ENCODE measurements around the gene ETV7. TPM values are rescaled to one million over a fixed set of nuclear protein-coding genes. Genes with fewer than 3 reads are reported as not detected.

The ETV7 gene
- total RNA-seq, 1 experiment from 2014 or later: 0.58 TPM

- BruUV-seq (replicated peaks): no TSS peak
- no peak for DNase-seq (ENCODE audit: low spot score)
- POLR2A ChIA-PET (ENCODE audit: low non-redundant PET): no interaction called here
These were observed 10.7 kb downstream of the ETV7 start for GRCh38 chr6:36376742-36377141.

GRCh38 chr6:36376183-36376582 is 11.3 kb downstream of the ETV7 start:
- intact Hi-C loops (cut with micrococcal nuclease; ENCODE audit: unreplicated experiment): no loop called here
- TF ChIP-seq CTCF (conservative IDR thresholded peaks at IDR 0.05; ENCODE audit: low read depth, low read length) (no peak), EZH2 (IDR thresholded peaks at IDR 0.05; ENCODE audit: borderline replicate concordance, low read depth, low read length, poor library complexity, severe bottlenecking) (no peak)
- ChIA-PET POLR2A (ENCODE audit: low non-redundant PET) (no interaction called here), CTCF (no interaction called here)
- no peak overlapping the region for H3K27ac ChIP-seq (ENCODE audit: low read depth, low read length, poor library complexity, severe bottlenecking)
- no peak for DNase-seq (ENCODE audit: low spot score)
- H3K9me3 ChIP-seq (ENCODE audit: low read depth, low read length, poor library complexity, severe bottlenecking): no peaks in the 10 kb centered on the region
- no TSS peak for BruUV-seq (replicated peaks)
- no peaks in the 10 kb centered on the region for H3K36me3 ChIP-seq (ENCODE audit: insufficient read depth, low read length, poor library complexity, severe bottlenecking)
- no peaks in the 10 kb centered on the region for H3K27me3 ChIP-seq (replicated peaks; ENCODE audit: insufficient read depth, low read depth, low read length, poor library complexity)
- no peak overlapping the region for H3K4me3 ChIP-seq (ENCODE audit: low read depth, low read length, poor library complexity, severe bottlenecking)
- H3K4me1 ChIP-seq (ENCODE audit: insufficient read depth, low read length, poor library complexity, severe bottlenecking): no peaks in the 10 kb centered on the region

More at GRCh38 chr6:36376742-36377141, 10.7 kb downstream of the ETV7 start:
- H3K27ac ChIP-seq (ENCODE audit: low read depth, low read length, poor library complexity, severe bottlenecking): no peak overlapping the region
- CTCF ChIA-PET: no interaction called here
- no peak overlapping the region for H3K4me3 ChIP-seq (ENCODE audit: low read depth, low read length, poor library complexity, severe bottlenecking)
- H3K36me3 ChIP-seq (ENCODE audit: insufficient read depth, low read length, poor library complexity, severe bottlenecking): no peaks in the 10 kb centered on the region
- H3K27me3 ChIP-seq (replicated peaks; ENCODE audit: insufficient read depth, low read depth, low read length, poor library complexity): no peaks in the 10 kb centered on the region
- intact Hi-C loops (cut with micrococcal nuclease; ENCODE audit: unreplicated experiment): no loop called here
- no peaks in the 10 kb centered on the region for H3K9me3 ChIP-seq (ENCODE audit: low read depth, low read length, poor library complexity, severe bottlenecking)
- TF ChIP-seq CTCF (conservative IDR thresholded peaks at IDR 0.05; ENCODE audit: low read depth, low read length) (no peak), EZH2 (IDR thresholded peaks at IDR 0.05; ENCODE audit: borderline replicate concordance, low read depth, low read length, poor library complexity, severe bottlenecking) (no peak)
- H3K4me1 ChIP-seq (ENCODE audit: insufficient read depth, low read length, poor library complexity, severe bottlenecking): no peaks in the 10 kb centered on the region

- ChIA-PET POLR2A (ENCODE audit: low non-redundant PET) (no interaction called here), CTCF (no interaction called here)
- H3K4me1 ChIP-seq (ENCODE audit: insufficient read depth, low read length, poor library complexity, severe bottlenecking): no peaks in the 10 kb centered on the region
- no TSS peak for BruUV-seq (replicated peaks)
- intact Hi-C loops (cut with micrococcal nuclease; ENCODE audit: unreplicated experiment): no loop called here
- H3K4me3 ChIP-seq (ENCODE audit: low read depth, low read length, poor library complexity, severe bottlenecking): no peak overlapping the region
- no peaks in the 10 kb centered on the region for H3K36me3 ChIP-seq (ENCODE audit: insufficient read depth, low read length, poor library complexity, severe bottlenecking)
- H3K27ac ChIP-seq (ENCODE audit: low read depth, low read length, poor library complexity, severe bottlenecking): no peak overlapping the region
- H3K27me3 ChIP-seq (replicated peaks; ENCODE audit: insufficient read depth, low read depth, low read length, poor library complexity): no peaks in the 10 kb centered on the region
- H3K9me3 ChIP-seq (ENCODE audit: low read depth, low read length, poor library complexity, severe bottlenecking): no peaks in the 10 kb centered on the region
- no peak for DNase-seq (ENCODE audit: low spot score)
- TF ChIP-seq EZH2 (IDR thresholded peaks at IDR 0.05; ENCODE audit: borderline replicate concordance, low read depth, low read length, poor library complexity, severe bottlenecking): no peak
- no peak for TF ChIP-seq CTCF (conservative IDR thresholded peaks at IDR 0.05; ENCODE audit: low read depth, low read length)
These were observed 11.8 kb downstream of the ETV7 start for GRCh38 chr6:36375644-36376155.

Measured in A673 (cell line).